ENCODE results near the gene PPP1R3A. TPM values are rescaled to one million over a fixed set of nuclear protein-coding genes. Genes with fewer than 3 reads are reported as not detected.
A peak's percentile ranks its signal among the peaks of the same experiment; 100 is the strongest.
"Not testable (repeated sequence)": the region's sequence is repeated elsewhere in the genome, so short reads cannot be mapped to it uniquely, and the experiment has no call there.

Gene PPP1R3A
- total RNA-seq, 2 donors from 2014 or later, result 53.4 to 97.9 TPM

DNA sequence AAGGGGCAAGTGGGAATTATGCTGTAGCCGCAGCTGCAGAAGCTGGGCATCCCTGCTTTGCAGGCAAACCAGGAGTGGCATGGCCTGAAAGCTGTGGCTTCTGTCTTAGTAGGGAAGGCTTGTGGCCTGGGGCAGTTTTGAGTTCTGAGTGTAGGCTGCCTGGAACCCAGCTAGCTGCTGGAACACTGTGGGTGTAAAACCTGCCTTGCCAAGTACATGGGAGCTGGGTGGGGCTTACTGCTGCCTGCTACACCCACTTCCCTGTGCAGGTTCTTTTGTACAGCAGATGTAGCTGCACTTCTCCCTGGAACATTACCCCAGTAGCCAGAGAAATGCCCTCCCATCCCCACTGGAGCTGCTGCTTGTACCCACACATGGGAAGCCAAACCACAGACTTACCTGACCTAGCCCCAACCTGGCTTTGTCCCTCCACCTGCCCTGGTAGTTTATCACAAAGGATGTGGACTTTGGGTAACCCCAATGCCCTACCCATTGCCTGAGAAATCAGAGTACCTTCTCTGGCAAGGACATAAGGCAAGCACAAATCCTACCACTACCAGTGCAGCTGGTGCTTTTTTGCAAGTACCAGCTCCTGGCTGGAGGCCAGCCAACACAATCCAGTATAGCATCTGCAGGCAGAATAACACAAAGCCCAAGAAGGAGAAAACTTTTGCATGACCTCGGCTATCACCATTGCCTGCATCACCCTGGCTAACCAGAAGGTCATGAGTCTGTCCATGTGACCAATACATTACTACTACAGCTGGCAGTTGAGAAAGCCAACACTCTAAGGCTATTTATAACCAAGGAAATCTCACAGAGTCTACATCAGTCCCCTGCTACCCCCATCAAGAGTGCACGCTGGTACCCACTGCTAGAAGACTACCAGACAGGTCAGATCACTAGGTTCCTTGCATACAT lies 26.5 kb upstream of the PPP1R3A start:
- H3K27me3 ChIP-seq, result no peaks in the 10 kb centered on the region
- H3K9me3 ChIP-seq, result peaks cover 0 to 17% of the 10 kb centered on the region in 2 donors
- no peak for DNase-seq (ENCODE audit: low spot score)
- H3K36me3 ChIP-seq, result no peaks in the 10 kb centered on the region
- no peaks in the 10 kb centered on the region for H3K4me1 ChIP-seq
- no peak overlapping the region for H3K27ac ChIP-seq
- no peak overlapping the region for H3K4me3 ChIP-seq
- TF ChIP-seq, protein P1, sequence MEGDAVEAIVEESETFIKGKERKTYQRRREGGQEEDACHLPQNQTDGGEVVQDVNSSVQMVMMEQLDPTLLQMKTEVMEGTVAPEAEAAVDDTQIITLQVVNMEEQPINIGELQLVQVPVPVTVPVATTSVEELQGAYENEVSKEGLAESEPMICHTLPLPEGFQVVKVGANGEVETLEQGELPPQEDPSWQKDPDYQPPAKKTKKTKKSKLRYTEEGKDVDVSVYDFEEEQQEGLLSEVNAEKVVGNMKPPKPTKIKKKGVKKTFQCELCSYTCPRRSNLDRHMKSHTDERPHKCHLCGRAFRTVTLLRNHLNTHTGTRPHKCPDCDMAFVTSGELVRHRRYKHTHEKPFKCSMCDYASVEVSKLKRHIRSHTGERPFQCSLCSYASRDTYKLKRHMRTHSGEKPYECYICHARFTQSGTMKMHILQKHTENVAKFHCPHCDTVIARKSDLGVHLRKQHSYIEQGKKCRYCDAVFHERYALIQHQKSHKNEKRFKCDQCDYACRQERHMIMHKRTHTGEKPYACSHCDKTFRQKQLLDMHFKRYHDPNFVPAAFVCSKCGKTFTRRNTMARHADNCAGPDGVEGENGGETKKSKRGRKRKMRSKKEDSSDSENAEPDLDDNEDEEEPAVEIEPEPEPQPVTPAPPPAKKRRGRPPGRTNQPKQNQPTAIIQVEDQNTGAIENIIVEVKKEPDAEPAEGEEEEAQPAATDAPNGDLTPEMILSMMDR (IDR thresholded peaks at IDR 0.05), result no peak

DNA sequence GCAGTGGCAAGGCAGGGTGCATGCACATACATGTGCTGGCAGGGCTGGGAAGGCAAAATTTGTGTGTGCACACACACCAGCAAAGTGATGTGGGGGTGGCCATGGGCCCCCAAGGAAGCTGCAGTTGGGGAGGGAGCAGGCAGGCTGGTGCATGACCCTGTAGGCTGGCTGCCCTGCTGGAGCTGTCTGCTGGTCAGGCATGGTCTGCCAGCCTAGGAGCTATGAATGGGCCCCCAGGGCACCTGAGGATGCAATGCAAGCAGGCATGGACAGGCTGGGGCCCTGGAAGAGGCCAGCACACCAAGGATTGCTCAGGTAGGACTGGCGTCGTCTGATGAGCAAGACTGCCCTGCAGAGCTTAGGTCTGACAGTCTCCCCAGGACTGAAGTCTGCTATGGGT lies 18.2 kb upstream of the PPP1R3A start:
- H3K4me3 ChIP-seq, result no peak overlapping the region
- no peak for DNase-seq (ENCODE audit: low spot score)
- H3K9me3 ChIP-seq, result no peaks in the 10 kb centered on the region
- H3K27ac ChIP-seq, result no peak overlapping the region
- no peaks in the 10 kb centered on the region for H3K36me3 ChIP-seq
- H3K4me1 ChIP-seq, result no peaks in the 10 kb centered on the region
- H3K27me3 ChIP-seq, result no peaks in the 10 kb centered on the region
- TF ChIP-seq, protein P1 (IDR thresholded peaks at IDR 0.05), result no peak

DNA sequence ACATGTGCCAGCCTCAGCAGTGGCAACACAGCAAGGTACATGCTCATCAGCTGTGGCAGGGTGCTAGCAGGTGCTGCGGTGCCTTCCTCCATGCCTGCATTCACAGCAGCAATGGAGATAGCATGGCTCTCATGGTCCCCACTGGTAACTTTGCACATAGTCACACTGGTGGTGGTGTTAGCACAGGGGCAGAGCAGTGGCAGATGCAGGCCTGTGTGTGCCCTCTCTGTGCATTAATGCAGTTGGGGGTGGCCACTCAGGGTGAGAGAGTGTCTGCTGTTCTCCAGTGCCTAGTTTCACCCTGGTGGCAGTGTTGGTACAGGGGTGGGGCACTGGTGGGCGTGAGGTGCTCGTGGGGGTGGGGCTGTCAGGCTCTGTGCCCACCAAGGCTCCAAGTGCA lies 17.7 kb upstream of the PPP1R3A start:
- H3K27me3 ChIP-seq, result no peaks in the 10 kb centered on the region
- no peak for DNase-seq (ENCODE audit: low spot score)
- TF ChIP-seq, protein P1 (IDR thresholded peaks at IDR 0.05), result no peak

DNA sequence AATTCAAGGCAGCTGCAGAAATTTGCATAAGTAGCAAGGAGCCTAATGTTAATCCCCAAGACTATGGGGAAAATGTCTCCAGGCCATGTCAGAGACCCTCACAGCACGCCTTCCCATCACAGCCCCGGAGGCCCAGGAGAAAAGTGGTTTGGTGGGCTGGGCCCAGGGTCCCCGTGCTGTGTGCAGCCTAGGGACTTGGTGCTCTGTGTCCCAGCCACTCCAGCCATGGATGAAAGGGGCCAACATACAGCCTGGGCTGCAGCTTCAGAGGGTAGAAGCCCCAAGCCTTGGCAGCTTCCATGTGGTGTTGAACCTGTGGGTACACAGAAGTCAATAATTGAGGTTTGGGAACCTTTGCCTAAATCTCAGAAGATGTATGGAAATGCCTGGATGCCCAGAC lies 10.6 kb upstream of the PPP1R3A start:
- H3K4me3 ChIP-seq, result not testable (repeated sequence)

More for the DNA sequence above, 17.7 kb upstream of the PPP1R3A start:
- Histone ChIP-seq H3K9me3 (no peaks in the 10 kb centered on the region), H3K27ac (no peak overlapping the region), H3K36me3 (no peaks in the 10 kb centered on the region), H3K4me3 (no peak overlapping the region), H3K4me1 (no peaks in the 10 kb centered on the region)

DNA sequence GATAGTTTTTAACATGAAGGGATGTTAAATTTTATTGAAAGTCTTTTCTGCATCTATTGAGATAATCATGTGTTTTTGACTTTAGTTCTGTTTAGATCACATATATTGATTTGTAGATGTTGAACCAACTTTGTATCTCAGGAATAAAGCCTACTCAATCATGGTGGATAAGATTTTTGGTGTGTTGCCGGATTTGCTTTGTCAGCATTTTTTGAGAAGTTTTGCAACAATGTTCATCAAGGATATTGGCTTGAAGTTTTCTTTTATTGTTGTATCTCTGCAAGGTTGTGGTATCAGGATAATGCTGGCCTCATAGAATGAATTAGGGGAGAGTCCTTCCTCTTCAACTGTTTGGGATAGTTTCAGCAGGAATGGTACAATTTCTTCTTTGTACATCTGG lies 9.3 kb upstream of the PPP1R3A start:
- no peak for DNase-seq (ENCODE audit: low spot score)
- no peaks in the 10 kb centered on the region for H3K4me1 ChIP-seq
- no peak overlapping the region for H3K4me3 ChIP-seq
- TF ChIP-seq, protein P1 (IDR thresholded peaks at IDR 0.05), result no peak
- H3K36me3 ChIP-seq, result no peaks in the 10 kb centered on the region
- H3K27ac ChIP-seq, result no peak overlapping the region
- no peaks in the 10 kb centered on the region for H3K27me3 ChIP-seq
- no peaks in the 10 kb centered on the region for H3K9me3 ChIP-seq

More for the DNA sequence above, 10.6 kb upstream of the PPP1R3A start:
- not testable (repeated sequence) for H3K36me3 ChIP-seq, H3K4me1 ChIP-seq, H3K27me3 ChIP-seq, H3K9me3 ChIP-seq, H3K27ac ChIP-seq
- DNase-seq (ENCODE audit: low spot score), result peak; percentile 40

DNA sequence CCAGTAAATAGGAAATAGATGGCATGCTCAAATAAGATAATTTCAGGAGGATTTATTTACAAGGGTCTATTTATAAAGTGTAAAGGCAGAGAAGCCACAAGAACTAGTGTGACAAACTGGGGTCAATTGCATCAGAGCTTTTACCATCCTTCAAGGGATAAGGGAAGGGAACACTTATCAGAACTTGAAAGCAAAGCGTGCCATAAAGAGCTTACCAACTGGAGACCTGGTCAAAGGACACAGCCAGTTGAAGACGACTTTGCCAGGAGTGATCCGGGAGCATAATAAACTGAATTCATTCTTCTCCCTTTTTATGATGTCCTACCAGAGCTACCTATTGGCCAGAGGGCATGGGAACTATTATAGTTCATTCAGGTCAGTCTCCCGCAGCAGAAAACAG lies 3.2 kb upstream of the PPP1R3A start:
- H3K36me3 ChIP-seq, result no peaks in the 10 kb centered on the region
- no peak for DNase-seq (ENCODE audit: low spot score)
- no peak overlapping the region for H3K27ac ChIP-seq
- H3K4me3 ChIP-seq, result no peak overlapping the region
- H3K9me3 ChIP-seq, result no peaks in the 10 kb centered on the region
- no peaks in the 10 kb centered on the region for H3K27me3 ChIP-seq
- no peaks in the 10 kb centered on the region for H3K4me1 ChIP-seq
- TF ChIP-seq, protein P1 (IDR thresholded peaks at IDR 0.05), result no peak

Data from right atrium auricular region (tissue), 2 donors.